ENCODE measurements around the gene TSEN2. TPM values are rescaled to one million over a fixed set of nuclear protein-coding genes. Genes with fewer than 3 reads are reported as not detected.

The TSEN2 gene
- total RNA-seq, 2 donors from 2014 or later = 16.6 to 18.2 TPM

DNA sequence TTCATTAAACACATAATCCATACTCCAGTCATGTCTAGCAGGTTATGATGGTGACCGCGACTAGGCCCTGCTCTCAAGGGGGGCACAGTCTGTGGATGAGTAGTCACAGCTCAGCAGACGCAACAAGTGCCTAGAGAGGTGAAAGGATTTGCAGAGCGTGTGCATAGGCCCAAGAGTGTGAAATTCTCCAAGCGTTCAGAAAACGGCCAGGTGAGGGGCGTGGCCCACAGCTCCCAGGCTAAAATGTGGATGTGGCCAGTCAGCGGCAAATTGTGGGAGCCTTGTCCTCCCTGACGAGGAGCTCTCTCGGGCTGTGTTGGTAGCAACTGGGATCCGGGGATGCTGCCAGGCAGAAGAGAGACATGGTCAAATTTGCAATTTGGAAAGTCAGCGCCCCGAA is 46.4 kb upstream of the TSEN2 start:
- TF ChIP-seq CTCF (conservative IDR thresholded peaks at IDR 0.05) = no peak
- no peaks in the 10 kb centered on the region for H3K4me1 Mint-ChIP-seq
- 88 to 92% methylated on average over 9 to 13 of the region's 13 CpGs for WGBS, 2 experiments (ENCODE audit: insufficient coverage in 1 of 2, insufficient read length in 1 of 2)

GRCh38 chr3:12438318-12438717 is 46.0 kb upstream of the TSEN2 start:
- WGBS, 2 experiments (ENCODE audit: insufficient coverage in 1 of 2, insufficient read length in 1 of 2) = 94 to 95% methylated on average over 4 of the region's 4 CpGs
- Mint-ChIP-seq H3K4me1 (no peaks in the 10 kb centered on the region), H3K9me3 (no peaks in the 10 kb centered on the region), H3K4me3 (no peak overlapping the region), H3K27me3 (ENCODE audit: insufficient read depth) (peaks cover 90% of the 10 kb centered on the region), H3K36me3 (ENCODE audit: low read depth) (no peaks in the 10 kb centered on the region), H3K27ac (no peak overlapping the region)
- DNase-seq = peak; percentile 28
- no peak overlapping the region for H3K27ac ChIP-seq (ENCODE audit: low read depth, low read length)
- H3K9ac ChIP-seq (ENCODE audit: extremely low read depth, low read length, poor library complexity, severe bottlenecking) = no peak overlapping the region
- H3K36me3 ChIP-seq (ENCODE audit: control insufficient read depth, insufficient read depth, low read length) = no peaks in the 10 kb centered on the region
- no peak for TF ChIP-seq CTCF (conservative IDR thresholded peaks at IDR 0.05)
- H3K4me1 ChIP-seq (ENCODE audit: control insufficient read depth, insufficient read depth, low read length) = no peaks in the 10 kb centered on the region
- H3K4me3 ChIP-seq (ENCODE audit: low read length) = no peak overlapping the region
- H3K27me3 ChIP-seq (ENCODE audit: control insufficient read depth, insufficient read depth, low read length, poor library complexity, severe bottlenecking) = peaks cover 98% of the 10 kb centered on the region
- no peaks in the 10 kb centered on the region for H3K9me3 ChIP-seq (ENCODE audit: control insufficient read depth, low read length)

More for the DNA sequence above, 46.4 kb upstream of the TSEN2 start:
- Histone ChIP-seq H3K9ac (ENCODE audit: extremely low read depth, low read length, poor library complexity, severe bottlenecking) (no peak overlapping the region), H3K27ac (ENCODE audit: low read depth, low read length) (no peak overlapping the region), H3K4me1 (ENCODE audit: control insufficient read depth, insufficient read depth, low read length) (no peaks in the 10 kb centered on the region), H3K9me3 (ENCODE audit: control insufficient read depth, low read length) (no peaks in the 10 kb centered on the region), H3K27me3 (ENCODE audit: control insufficient read depth, insufficient read depth, low read length, poor library complexity, severe bottlenecking) (peaks cover 98% of the 10 kb centered on the region), H3K36me3 (ENCODE audit: control insufficient read depth, insufficient read depth, low read length) (no peaks in the 10 kb centered on the region), H3K4me3 (ENCODE audit: low read length) (no peak overlapping the region)
- Mint-ChIP-seq H3K4me3 (no peak overlapping the region), H3K36me3 (ENCODE audit: low read depth) (no peaks in the 10 kb centered on the region), H3K27me3 (ENCODE audit: insufficient read depth) (peaks cover 89% of the 10 kb centered on the region), H3K9me3 (no peaks in the 10 kb centered on the region), H3K27ac (no peak overlapping the region)
- peak; percentile 48 for DNase-seq

- Histone ChIP-seq H3K36me3 (ENCODE audit: control insufficient read depth, insufficient read depth, low read length) (no peaks in the 10 kb centered on the region), H3K4me1 (ENCODE audit: control insufficient read depth, insufficient read depth, low read length) (no peaks in the 10 kb centered on the region), H3K9me3 (ENCODE audit: control insufficient read depth, low read length) (no peaks in the 10 kb centered on the region), H3K9ac (ENCODE audit: extremely low read depth, low read length, poor library complexity, severe bottlenecking) (no peak overlapping the region), H3K27ac (ENCODE audit: low read depth, low read length) (no peak overlapping the region), H3K27me3 (ENCODE audit: control insufficient read depth, insufficient read depth, low read length, poor library complexity, severe bottlenecking) (peaks cover 98% of the 10 kb centered on the region), H3K4me3 (ENCODE audit: low read length) (no peak overlapping the region)
- Mint-ChIP-seq H3K4me1 (peaks cover under 1% of the 10 kb centered on the region), H3K4me3 (no peak overlapping the region), H3K27me3 (ENCODE audit: insufficient read depth) (peaks cover 94% of the 10 kb centered on the region), H3K36me3 (ENCODE audit: low read depth) (no peaks in the 10 kb centered on the region), H3K27ac (no peak overlapping the region), H3K9me3 (no peaks in the 10 kb centered on the region)
- no peak for TF ChIP-seq CTCF (conservative IDR thresholded peaks at IDR 0.05)
- WGBS, 2 experiments (ENCODE audit: insufficient coverage in 1 of 2, insufficient read length in 1 of 2) = 86 to 90% methylated on average over 11 of the region's 11 CpGs
- DNase-seq = peak; percentile 22
Measured at GRCh38 chr3:12439161-12439940, 44.9 kb upstream of the TSEN2 start.
